MCF 10A (cell line): ENCODE data around the gene DAGLA. TPM values are rescaled to one million over a fixed set of nuclear protein-coding genes. Genes with fewer than 3 reads are reported as not detected.

Source experiments
- BruUV-seq: library from RNA; stranded (reverse); fragments of 400-500 nt; replicated peaks from 2 replicates; lab custom pipeline; 2021; lab: Mats Ljungman, UMichigan
- CTCF ChIA-PET: fragments of 300-600 bp; sonication (Branson Sonifier 250); formaldehyde crosslinking; extraction: SDS; loops from one replicate; lab custom pipeline; 2021; ENCODE audit warnings: antibody characterized with exemption, inconsistent platforms; lab: Yijun Ruan, JAX
- POLR2A ChIA-PET: fragments of 300-600, 350-650 bp; sonication (Branson Sonifier 250); formaldehyde crosslinking; extraction: SDS; loops from one replicate; lab custom pipeline; 2020; ENCODE audit warnings: antibody characterized with exemption, inconsistent platforms; lab: Yijun Ruan, JAX
- DNase-seq: peaks from one replicate; pipeline ENCODE4 v3.0.0-alpha.2; 2018; ENCODE audit not compliant: unreplicated experiment
- H3K27ac Mint-ChIP-seq: one replicate; pipeline ENCODE4 v1.8.0; 2022; ENCODE audit warnings: mild to moderate bottlenecking, low read depth, mixed read lengths; ENCODE audit not compliant: unreplicated experiment
- H3K27me3 Mint-ChIP-seq: one replicate; pipeline ENCODE4 v1.8.0; 2022; ENCODE audit warnings: mixed read lengths; ENCODE audit not compliant: insufficient read depth, unreplicated experiment
- H3K36me3 Mint-ChIP-seq: one replicate; pipeline ENCODE4 v1.8.0; 2022; ENCODE audit warnings: mild to moderate bottlenecking, moderate library complexity, mixed read lengths; ENCODE audit not compliant: insufficient read depth, unreplicated experiment
- H3K4me1 Mint-ChIP-seq: one replicate; pipeline ENCODE4 v1.8.0; 2022; ENCODE audit warnings: mixed read lengths; ENCODE audit not compliant: insufficient read depth, unreplicated experiment
- H3K4me3 Mint-ChIP-seq: one replicate; pipeline ENCODE4 v1.8.0; 2022; ENCODE audit warnings: mild to moderate bottlenecking, moderate library complexity, mixed read lengths; ENCODE audit not compliant: unreplicated experiment
- H3K9me3 Mint-ChIP-seq: one replicate; pipeline ENCODE4 v1.8.0; 2022; ENCODE audit warnings: mixed read lengths; ENCODE audit not compliant: unreplicated experiment
- intact Hi-C: fragments of 100-400 bp; cut with micrococcal nuclease; formaldehyde crosslinking; loops from 2 replicates; pipeline ENCODE4 v1.14.1; 2022
- total RNA-seq: library from RNA; stranded (reverse); gene quantifications from 2 replicates; pipeline ENCODE4 v1.2.3, GENCODE V29; 2022
- TF ChIP-seq, protein P1 (sequence below): fragments of 200-600 bp; IDR thresholded peaks from one replicate; pipeline ENCODE4 v1.8.0; 2022; ENCODE audit warnings: antibody characterized with exemption, mild to moderate bottlenecking; ENCODE audit not compliant: unreplicated experiment

The DAGLA gene
- total RNA-seq, 1 experiment from 2014 or later = 1.5 TPM

- no peak for DNase-seq
- H3K4me1 Mint-ChIP-seq = peaks cover 6% of the 10 kb centered on the region
- no peak overlapping the region for H3K27ac Mint-ChIP-seq
- TF ChIP-seq, protein P1, sequence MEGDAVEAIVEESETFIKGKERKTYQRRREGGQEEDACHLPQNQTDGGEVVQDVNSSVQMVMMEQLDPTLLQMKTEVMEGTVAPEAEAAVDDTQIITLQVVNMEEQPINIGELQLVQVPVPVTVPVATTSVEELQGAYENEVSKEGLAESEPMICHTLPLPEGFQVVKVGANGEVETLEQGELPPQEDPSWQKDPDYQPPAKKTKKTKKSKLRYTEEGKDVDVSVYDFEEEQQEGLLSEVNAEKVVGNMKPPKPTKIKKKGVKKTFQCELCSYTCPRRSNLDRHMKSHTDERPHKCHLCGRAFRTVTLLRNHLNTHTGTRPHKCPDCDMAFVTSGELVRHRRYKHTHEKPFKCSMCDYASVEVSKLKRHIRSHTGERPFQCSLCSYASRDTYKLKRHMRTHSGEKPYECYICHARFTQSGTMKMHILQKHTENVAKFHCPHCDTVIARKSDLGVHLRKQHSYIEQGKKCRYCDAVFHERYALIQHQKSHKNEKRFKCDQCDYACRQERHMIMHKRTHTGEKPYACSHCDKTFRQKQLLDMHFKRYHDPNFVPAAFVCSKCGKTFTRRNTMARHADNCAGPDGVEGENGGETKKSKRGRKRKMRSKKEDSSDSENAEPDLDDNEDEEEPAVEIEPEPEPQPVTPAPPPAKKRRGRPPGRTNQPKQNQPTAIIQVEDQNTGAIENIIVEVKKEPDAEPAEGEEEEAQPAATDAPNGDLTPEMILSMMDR = no peak
- H3K36me3 Mint-ChIP-seq = no peaks in the 10 kb centered on the region
- POLR2A ChIA-PET = no interaction called here
- intact Hi-C loops = no loop called here
- BruUV-seq = no TSS peak
- CTCF ChIA-PET = interaction anchor here (0.5 to 0.8 kb wide), 3 partner anchors 14 to 347 kb away, joined by 3 to 5 read pairs (median 3); no protein-coding TSS in a partner anchor
- H3K9me3 Mint-ChIP-seq = no peaks in the 10 kb centered on the region
- no peak overlapping the region for H3K4me3 Mint-ChIP-seq
- peaks cover 10% of the 10 kb centered on the region for H3K27me3 Mint-ChIP-seq
These were observed 81.4 kb downstream of the DAGLA start for GRCh38 chr11:61761440-61762222.

DNA sequence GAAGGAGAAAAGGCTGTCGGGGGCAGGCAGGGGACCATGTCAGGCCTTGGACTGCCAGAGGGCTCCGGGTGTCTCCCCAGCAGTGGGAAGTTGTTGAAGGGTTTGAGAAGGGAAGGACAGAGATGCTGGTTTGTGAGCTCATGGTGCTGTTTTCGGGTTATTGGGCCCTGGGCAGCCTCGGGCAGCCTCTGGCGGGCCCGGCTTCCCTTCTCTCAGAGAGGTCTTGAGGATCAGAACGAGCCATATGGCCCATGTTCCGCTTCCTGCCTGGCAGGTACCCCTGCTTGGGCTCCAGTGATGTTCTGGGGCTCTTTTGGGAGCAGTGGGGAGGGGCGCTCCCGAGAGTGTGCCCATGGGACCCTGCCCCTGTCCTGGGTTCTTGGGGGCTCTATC lies 82.0 kb downstream of the DAGLA start:
- intact Hi-C loops = no loop called here
- Mint-ChIP-seq H3K9me3 (no peaks in the 10 kb centered on the region), H3K27ac (no peak overlapping the region), H3K27me3 (peaks cover 10% of the 10 kb centered on the region), H3K4me1 (peaks cover 5% of the 10 kb centered on the region), H3K36me3 (no peaks in the 10 kb centered on the region), H3K4me3 (no peak overlapping the region)
- CTCF ChIA-PET = interaction anchor here (0.5 kb wide), 1 partner anchor 346 kb away, joined by 5 read pairs; no protein-coding TSS in a partner anchor
- DNase-seq = no peak
- POLR2A ChIA-PET = no interaction called here
- TF ChIP-seq, protein P1 = no peak
- no TSS peak for BruUV-seq

DNA sequence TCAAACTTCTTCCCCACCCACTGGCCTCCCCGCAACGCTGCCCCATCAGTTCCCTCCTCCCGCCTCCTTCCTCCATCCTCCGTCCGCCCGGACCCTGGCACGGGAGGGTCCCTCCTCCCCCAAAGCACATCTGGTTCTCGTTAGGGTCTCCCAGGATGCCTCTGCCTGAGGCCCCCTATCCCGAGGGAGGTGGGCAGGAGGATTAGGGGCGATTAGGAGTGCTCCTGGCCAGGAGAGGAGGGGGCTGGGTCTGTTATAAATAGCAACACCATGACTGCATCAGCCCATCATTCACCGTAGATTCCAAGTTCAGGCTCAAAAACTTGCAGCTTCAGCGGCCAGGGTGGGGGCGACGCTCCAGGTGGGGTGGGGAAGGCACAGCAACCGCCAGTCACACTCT lies 82.6 kb downstream of the DAGLA start:
- CTCF ChIA-PET = no interaction called here
- POLR2A ChIA-PET = no interaction called here
- peaks cover 10% of the 10 kb centered on the region for H3K27me3 Mint-ChIP-seq
- TF ChIP-seq, protein P1 = no peak
- H3K27ac Mint-ChIP-seq = no peak overlapping the region
- H3K4me1 Mint-ChIP-seq = peaks cover 5% of the 10 kb centered on the region
- no peaks in the 10 kb centered on the region for H3K36me3 Mint-ChIP-seq
- intact Hi-C loops = no loop called here
- H3K9me3 Mint-ChIP-seq = no peaks in the 10 kb centered on the region
- DNase-seq = no peak
- BruUV-seq = no TSS peak
- H3K4me3 Mint-ChIP-seq = no peak overlapping the region

DNA sequence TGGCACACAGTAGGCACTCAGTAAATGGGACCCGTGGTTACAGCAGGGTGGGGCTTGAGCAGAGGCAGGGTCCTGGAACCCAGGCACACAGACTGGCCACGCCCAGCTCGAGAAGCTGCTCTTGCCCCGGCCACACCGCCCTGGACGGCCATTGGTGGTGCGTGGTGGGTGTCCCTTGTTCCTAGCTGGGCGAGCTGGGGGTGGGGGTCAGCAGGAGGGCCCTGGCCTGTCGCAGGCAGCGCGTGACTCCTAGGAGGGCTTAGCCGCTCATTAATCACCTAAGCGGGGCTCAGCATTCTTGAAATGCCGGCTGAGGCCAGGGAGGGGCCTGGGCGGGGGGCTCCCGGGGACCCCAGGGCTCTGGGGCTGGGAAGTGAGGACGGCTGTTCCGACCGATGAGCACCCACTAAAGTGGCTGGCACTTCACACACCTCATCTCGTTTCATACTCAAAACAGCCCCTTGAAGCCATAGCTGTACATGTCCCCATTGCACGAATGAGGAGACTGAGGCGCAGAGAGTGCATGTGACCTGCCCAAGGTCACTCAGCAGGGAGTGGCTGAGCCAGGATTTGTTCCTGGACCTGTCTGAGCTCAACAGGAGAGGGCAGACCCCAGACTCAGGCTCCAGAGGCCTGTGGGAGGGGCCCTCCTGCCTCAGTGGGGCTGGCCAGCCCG lies 83.9 kb downstream of the DAGLA start:
- no TSS peak for BruUV-seq
- CTCF ChIA-PET = interaction anchor here (1.6 kb wide), 1 partner anchor 16 kb away, joined by 5 read pairs; no protein-coding TSS in a partner anchor
- POLR2A ChIA-PET = interaction anchor here (0.6 kb wide), 1 partner anchor 81 kb away, joined by 3 read pairs; no protein-coding TSS in a partner anchor
- H3K4me1 Mint-ChIP-seq = peaks cover 5% of the 10 kb centered on the region
- intact Hi-C loops = no loop called here
- no peaks in the 10 kb centered on the region for H3K9me3 Mint-ChIP-seq
- H3K36me3 Mint-ChIP-seq = no peaks in the 10 kb centered on the region
- no peak overlapping the region for H3K27ac Mint-ChIP-seq
- no peak for DNase-seq
- TF ChIP-seq, protein P1 = no peak
- no peak overlapping the region for H3K4me3 Mint-ChIP-seq
- peaks cover 10% of the 10 kb centered on the region for H3K27me3 Mint-ChIP-seq
